Right forelimb (tissue), 1 donor: ENCODE results near the gene RXRG.
"Not testable (repeated sequence)": the region's sequence is repeated elsewhere in the genome, so short reads cannot be mapped to it uniquely, and the experiment has no call there.

ENCODE experiments used
- DNase-seq: peaks from one replicate; pipeline ENCODE4 v3.0.0-alpha.2; 2018

The RXRG gene

DNA sequence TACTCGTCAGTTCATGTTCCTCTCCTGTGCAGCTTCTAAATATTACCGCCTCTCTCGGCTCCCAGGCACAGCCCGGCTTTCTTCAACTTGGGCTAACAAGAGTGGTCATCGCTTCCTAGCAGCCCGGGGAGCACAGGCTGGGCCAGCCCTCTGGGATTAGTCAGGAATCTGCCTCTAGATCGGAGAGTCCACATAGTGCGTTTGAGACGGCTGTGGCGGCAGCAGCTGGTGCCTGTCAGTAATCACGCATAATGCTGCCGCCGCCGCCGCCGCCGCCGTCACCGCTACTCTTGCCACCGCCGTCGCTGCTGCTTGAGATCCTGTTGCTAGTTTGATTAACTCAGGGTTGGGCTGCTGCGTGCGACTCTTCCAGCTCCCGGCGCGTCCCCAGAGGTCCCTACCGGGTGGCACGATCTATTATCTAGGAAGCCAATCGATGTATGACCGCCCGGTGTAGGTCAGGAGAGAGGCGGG is at the start of gene RXRG:
Gene RXRG (minus strand): TSS at position 230 of the 474 bp plus-strand sequence. CDS start 233 bp downstream, outside the sequence.
- DNase-seq = peak; percentile 74

GRCh38 chr1:165492845-165493373 is 48.0 kb upstream of the RXRG start:
- no peak for DNase-seq

GRCh38 chr1:165490175-165490574 is 45.2 kb upstream of the RXRG start:
- DNase-seq = no peak

DNA sequence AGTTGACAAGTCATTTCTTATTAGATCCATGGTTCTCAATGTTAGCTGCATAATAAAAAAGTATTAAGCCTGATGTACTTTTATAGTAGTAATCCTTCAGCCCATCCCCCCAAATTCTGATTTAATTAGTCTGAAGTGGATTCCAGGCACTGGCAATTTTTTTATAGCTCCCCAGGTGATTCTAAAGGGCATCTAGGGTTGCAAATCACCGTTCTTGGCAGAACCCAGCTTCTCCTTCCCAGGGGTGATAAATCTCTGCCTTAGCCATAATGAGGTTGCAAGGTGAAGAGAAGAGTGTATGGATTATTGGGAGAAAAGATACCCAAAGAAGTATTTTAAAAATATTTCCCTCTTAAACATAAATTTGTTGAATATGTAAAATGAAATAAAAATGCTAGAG is 43.0 kb upstream of the RXRG start:
- DNase-seq = no peak

GRCh38 chr1:165486663-165487062 is 41.7 kb upstream of the RXRG start:
- DNase-seq = no peak

DNA sequence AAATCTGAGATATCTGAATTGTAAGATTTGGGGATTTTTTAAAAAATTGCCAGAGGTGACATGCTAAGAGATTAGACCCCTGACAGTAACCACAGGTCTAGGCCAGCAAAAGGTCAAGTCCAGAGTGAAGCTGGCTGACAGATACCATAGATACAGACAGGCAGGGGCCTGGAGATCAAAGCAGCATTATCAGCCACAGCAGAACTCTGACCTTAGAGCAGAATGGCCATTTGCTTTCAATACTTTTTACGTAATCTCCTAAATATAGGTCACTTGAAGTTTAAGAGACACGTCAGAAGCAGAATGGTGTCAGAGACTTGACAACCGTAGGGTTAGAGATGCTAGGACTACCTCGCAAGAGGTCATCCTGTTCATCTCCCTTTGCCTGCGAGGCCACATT is 40.8 kb upstream of the RXRG start:
- DNase-seq = no peak

DNA sequence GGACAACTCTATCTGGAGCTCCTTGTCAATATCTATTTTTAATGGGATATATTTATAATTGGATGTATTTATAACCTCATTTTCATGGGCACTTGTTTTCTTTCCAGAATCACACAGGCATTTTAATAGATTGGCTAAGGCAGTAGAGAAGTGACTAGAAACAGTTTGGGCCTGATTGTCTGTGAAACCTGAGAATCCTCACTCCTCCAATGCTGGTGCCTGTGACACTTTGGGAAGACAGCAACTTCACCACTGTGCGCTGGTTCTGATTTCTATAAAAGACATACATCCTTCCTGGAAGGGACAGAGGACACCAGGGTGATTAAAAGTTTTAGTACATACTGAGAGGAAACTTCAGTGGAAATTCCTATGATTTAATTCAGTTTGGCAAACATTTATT is 39.6 kb upstream of the RXRG start:
- DNase-seq = no peak

- no peak for DNase-seq
Measured at GRCh38 chr1:165483412-165483811, 38.5 kb upstream of the RXRG start.

DNA sequence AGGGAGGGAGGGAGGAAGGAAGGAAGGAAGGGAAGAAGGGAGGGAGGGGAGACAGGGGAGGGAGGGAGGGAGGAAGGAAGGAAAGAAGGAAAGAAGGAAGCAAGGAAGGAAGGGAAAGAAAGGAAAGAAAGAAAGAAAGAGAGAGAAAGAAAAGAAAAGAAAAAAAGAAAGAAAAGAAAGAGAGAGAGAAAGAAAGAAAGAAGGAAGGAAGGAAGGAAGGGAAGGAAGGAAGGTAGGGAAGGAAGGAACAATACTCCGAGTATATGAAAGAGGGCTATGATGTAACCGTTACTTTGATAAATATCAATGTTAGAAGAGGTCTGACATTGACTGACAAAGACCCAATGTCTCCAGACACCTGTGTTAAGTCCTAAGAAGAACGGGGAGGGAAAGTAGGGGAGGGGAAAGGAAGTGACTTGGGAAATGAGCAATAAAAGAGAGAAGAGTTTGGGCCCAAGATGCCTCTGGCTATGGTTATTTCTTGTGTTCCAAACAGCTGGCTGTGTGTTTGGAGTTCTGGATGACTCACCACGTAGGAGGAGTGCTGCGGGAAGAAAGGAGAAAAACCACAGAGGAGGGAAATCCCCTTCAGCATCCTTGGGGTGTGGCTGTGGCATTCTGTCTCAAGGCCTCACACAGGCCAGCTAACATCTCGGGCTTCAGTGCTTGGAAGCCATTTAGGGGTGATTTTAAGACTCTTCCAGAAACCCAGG is 37.0 kb upstream of the RXRG start:
- peak; percentile 52 for DNase-seq

DNA sequence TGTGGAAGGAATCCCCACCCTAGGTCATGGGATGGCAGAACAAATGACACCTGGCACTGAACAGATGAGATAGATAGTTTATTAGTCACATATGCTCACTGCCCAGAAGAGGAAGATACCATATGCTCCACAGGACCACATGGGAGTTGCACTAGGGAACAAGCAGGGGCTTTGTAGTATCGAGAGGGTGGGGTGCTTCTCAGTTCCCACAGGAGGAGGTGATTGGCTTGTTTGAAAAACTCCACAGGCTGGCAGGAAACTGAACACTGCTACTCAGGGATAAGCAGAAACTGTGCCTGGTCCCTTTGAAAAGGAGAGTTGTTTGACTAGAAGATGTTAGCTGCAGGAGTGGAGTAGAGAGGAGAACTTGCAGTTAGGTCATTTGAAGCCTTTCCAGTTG is 31.9 kb upstream of the RXRG start:
- no peak for DNase-seq

GRCh38 chr1:165474196-165474595 is 29.3 kb upstream of the RXRG start:
- DNase-seq = no peak

GRCh38 chr1:165473081-165473480 is 28.2 kb upstream of the RXRG start:
- DNase-seq = no peak

- no peak for DNase-seq
Measured at GRCh38 chr1:165468726-165469249, 23.9 kb upstream of the RXRG start.

- no peak for DNase-seq
Measured at GRCh38 chr1:165468253-165468652, 23.3 kb upstream of the RXRG start.

- DNase-seq = no peak
Measured at GRCh38 chr1:165467706-165468105, 22.8 kb upstream of the RXRG start.

DNA sequence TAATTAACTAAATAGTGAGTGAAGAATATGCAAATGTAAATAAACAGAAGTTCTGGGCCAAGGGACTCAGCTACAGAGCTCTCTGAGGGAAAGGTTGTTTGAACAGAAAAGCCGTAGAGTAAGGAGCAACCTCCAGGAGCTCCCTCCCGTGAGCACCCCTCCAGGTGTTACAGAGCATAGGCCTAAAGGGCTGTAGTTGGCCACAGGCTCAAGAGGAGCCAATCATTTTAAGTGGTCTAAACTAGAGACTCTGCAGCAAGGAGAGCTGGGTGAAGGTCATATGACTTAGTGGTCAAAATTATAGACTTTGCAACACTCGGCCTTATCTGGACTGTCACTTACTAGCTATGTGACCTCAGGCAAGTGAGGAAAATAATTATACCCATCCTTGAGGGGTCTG is 19.1 kb upstream of the RXRG start:
- no peak for DNase-seq

DNA sequence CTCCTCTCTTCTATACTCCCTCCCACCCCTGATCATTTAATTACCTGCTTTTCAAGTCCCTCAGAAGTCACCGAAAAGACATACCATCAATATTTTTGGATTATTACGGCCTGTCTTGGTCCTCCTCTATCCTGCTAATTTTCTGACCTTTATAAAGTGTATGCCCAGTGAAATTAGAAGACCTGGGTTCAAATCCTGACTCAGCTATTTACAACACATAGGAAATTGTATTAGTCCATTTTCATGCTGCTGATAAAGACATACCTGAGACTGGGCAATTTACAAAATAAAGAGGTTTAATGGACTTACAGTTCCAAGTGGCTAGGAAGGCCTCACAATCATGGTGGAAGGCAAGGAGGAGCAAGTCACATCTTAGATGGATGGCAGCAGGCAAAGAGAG is 14.8 kb upstream of the RXRG start:
- not testable (repeated sequence) for DNase-seq

DNA sequence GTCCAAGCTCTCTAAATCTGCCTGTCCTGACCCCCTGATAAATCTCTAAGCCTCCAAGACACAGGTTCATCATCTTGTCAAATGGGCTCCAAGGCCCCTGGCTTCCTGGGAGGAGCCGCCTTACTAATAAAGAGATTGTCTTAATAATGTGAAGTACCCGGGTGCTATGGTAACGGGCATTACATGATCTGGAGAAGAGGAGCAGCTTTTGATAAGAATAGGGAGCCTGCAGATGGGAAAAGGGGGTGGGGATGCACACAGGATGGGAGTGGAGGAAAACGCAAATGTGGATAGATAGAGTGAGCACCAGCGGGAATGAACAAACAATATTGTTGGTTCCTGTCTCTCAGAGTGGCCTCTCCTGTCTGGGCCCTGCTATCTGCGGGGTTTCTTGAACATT is 11.9 kb upstream of the RXRG start:
- no peak for DNase-seq

DNA sequence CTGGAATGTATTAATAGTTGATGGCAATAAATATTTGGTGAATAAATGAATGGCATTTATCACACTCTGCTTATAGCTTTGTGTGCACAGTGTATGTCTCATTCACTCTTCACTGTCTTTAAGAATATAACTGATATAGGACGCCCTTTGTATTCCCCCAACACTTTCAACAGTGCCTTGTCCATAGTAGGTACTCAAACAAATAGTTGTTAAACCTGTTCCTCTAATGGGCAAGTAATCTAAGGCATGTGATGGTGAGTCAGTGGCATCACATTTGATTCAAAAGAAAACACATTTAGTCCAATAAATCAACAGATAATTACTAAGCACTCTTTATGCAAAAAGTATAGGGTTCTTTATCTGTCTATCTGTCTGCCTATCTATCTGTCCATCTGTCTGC is 11.2 kb upstream of the RXRG start:
- no peak for DNase-seq

GRCh38 chr1:165455111-165455510 is 10.2 kb upstream of the RXRG start:
- no peak for DNase-seq

GRCh38 chr1:165454091-165454610 is 9.2 kb upstream of the RXRG start:
- no peak for DNase-seq

GRCh38 chr1:165452336-165453130 is 7.6 kb upstream of the RXRG start:
- DNase-seq = no peak

- DNase-seq = no peak
Measured at GRCh38 chr1:165451691-165452090, 6.8 kb upstream of the RXRG start.

DNA sequence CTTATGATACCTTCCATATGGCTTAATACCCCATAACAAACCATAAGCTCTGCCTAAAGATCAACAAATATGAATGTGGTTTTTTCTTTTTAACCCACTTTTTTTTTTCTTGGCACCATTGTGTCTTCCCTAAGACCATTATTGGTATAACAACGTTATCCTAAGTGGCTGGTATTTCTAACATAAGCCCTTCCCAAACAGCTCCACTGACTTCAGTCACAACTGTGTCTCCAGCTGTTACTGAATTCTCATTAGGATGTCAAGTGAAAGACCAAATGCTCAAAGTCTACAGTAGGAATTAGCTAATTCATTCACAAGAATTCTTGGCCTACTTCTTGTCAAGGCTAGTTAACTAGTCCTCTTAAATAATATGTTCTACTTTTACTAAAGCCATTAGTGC is 4.2 kb upstream of the RXRG start:
- no peak for DNase-seq
